H9 (cell line): ENCODE results near the gene CHCHD1. TPM values are rescaled to one million over a fixed set of nuclear protein-coding genes. Genes with fewer than 3 reads are reported as not detected.

Experiments used
- DNase-seq: peaks from one replicate; pipeline ENCODE4 v3.0.0-alpha.2; 2017
- H2AFZ ChIP-seq: one replicate; pipeline ENCODE4 v1.6.1; 2013; ENCODE audit warnings: mild to moderate bottlenecking, low read length, control low read depth, moderate library complexity
- H2AK5ac ChIP-seq: 2 replicates; pipeline ENCODE4 v1.6.1; 2013; ENCODE audit warnings: low read length, control low read depth, mixed read lengths; ENCODE audit not compliant: insufficient read length
- H2BK120ac ChIP-seq: one replicate; pipeline ENCODE4 v1.6.1; 2013; ENCODE audit warnings: low read depth, mild to moderate bottlenecking, low read length, control low read depth, inconsistent platforms; ENCODE audit not compliant: poor library complexity, severe bottlenecking
- H2BK12ac ChIP-seq: 2 replicates; pipeline ENCODE4 v1.6.1; 2013; ENCODE audit warnings: low read length, control low read depth, mixed read lengths, low read depth; ENCODE audit not compliant: insufficient read length
- H2BK15ac ChIP-seq: 2 replicates; pipeline ENCODE4 v1.6.1; 2013; ENCODE audit warnings: low read depth, low read length, control low read depth
- H2BK20ac ChIP-seq: one replicate; pipeline ENCODE4 v1.6.1; 2013; ENCODE audit warnings: low read depth, mild to moderate bottlenecking, low read length, control low read depth, inconsistent platforms; ENCODE audit not compliant: poor library complexity, severe bottlenecking
- H2BK5ac ChIP-seq: 2 replicates; pipeline ENCODE4 v1.6.1; 2013; ENCODE audit warnings: low read length, control low read depth, mixed read lengths; ENCODE audit not compliant: insufficient read length
- H3K14ac ChIP-seq: 2 replicates; pipeline ENCODE4 v1.6.1; 2013; ENCODE audit warnings: low read length, control low read depth; ENCODE audit not compliant: insufficient read depth
- H3K18ac ChIP-seq: 2 replicates; pipeline ENCODE4 v1.6.1; 2013; ENCODE audit warnings: low read depth, mild to moderate bottlenecking, mixed read lengths, low read length, control low read depth; ENCODE audit not compliant: insufficient read length
- H3K23ac ChIP-seq: 2 replicates; pipeline ENCODE4 v1.6.1; 2013; ENCODE audit warnings: low read length, control low read depth, mixed read lengths, low read depth; ENCODE audit not compliant: insufficient read length
- H3K23me2 ChIP-seq: 2 replicates; pipeline ENCODE4 v1.6.1; 2013; ENCODE audit warnings: low read depth, mild to moderate bottlenecking, mixed read lengths, low read length, control low read depth; ENCODE audit not compliant: insufficient read length, poor library complexity, severe bottlenecking
- H3K27ac ChIP-seq: 2 replicates; pipeline ENCODE4 v1.5.1; 2013; ENCODE audit warnings: low read length, control low read depth, mixed read lengths, low read depth; ENCODE audit not compliant: insufficient read length
- H3K27me3 ChIP-seq: 2 replicates; pipeline ENCODE4 v1.6.1; 2013; ENCODE audit warnings: low read length, control low read depth, inconsistent platforms; ENCODE audit not compliant: insufficient read depth
- H3K4ac ChIP-seq: 2 replicates; pipeline ENCODE4 v1.6.1; 2013; ENCODE audit warnings: low read depth, mild to moderate bottlenecking, control low read depth, inconsistent platforms, low read length, moderate library complexity
- H3K4me1 ChIP-seq: 2 replicates; pipeline ENCODE4 v1.6.1; 2013; ENCODE audit warnings: low read length, control low read depth, inconsistent platforms; ENCODE audit not compliant: insufficient read depth
- H3K4me2 ChIP-seq: 2 replicates; pipeline ENCODE4 v1.6.1; 2013; ENCODE audit warnings: low read length, control low read depth, mixed read lengths; ENCODE audit not compliant: insufficient read length, insufficient read depth
- H3K56ac ChIP-seq: 2 replicates; pipeline ENCODE4 v1.6.1; 2013; ENCODE audit warnings: low read depth, mild to moderate bottlenecking, mixed read lengths, low read length, control low read depth; ENCODE audit not compliant: insufficient read length
- H3K79me1 ChIP-seq: 2 replicates; pipeline ENCODE4 v1.6.1; 2013; ENCODE audit warnings: low read depth, mild to moderate bottlenecking, moderate library complexity, low read length, control low read depth, inconsistent platforms; ENCODE audit not compliant: insufficient read depth, poor library complexity, severe bottlenecking
- H3K79me2 ChIP-seq: 2 replicates; pipeline ENCODE4 v1.6.1; 2013; ENCODE audit warnings: low read length, control low read depth, inconsistent platforms; ENCODE audit not compliant: insufficient read depth
- H3K9ac ChIP-seq: 2 replicates; pipeline ENCODE4 v1.6.1; 2013; ENCODE audit warnings: low read length, control low read depth, mixed read lengths; ENCODE audit not compliant: insufficient read length; ENCODE audit errors: extremely low read depth
- H3K9me3 ChIP-seq: one replicate; pipeline ENCODE4 v1.6.1; 2013; ENCODE audit warnings: low read depth, low read length, inconsistent platforms; ENCODE audit not compliant: control insufficient read depth
- H3T11ph ChIP-seq: one replicate; pipeline ENCODE4 v1.6.1; 2013; ENCODE audit warnings: mild to moderate bottlenecking, low read length, control low read depth, inconsistent platforms
- H4K20me1 ChIP-seq: one replicate; pipeline ENCODE4 v1.6.1; 2013; ENCODE audit not compliant: control insufficient read depth, insufficient read length, insufficient read depth
- H4K5ac ChIP-seq: 2 replicates; pipeline ENCODE4 v1.6.1; 2013; ENCODE audit warnings: low read depth, mild to moderate bottlenecking, mixed read lengths, low read length, control low read depth; ENCODE audit not compliant: insufficient read length
- H4K8ac ChIP-seq: replicated peaks from 2 replicates; pipeline ENCODE4 v1.6.1; 2013; ENCODE audit warnings: low read length, control low read depth, mixed read lengths, low read depth; ENCODE audit not compliant: insufficient read length
- H4K91ac ChIP-seq: 2 replicates; pipeline ENCODE4 v1.6.1; 2013; ENCODE audit warnings: low read depth, mild to moderate bottlenecking, moderate library complexity, mixed read lengths, low read length, control low read depth; ENCODE audit not compliant: insufficient read length
- H3K27ac Mint-ChIP-seq, 3 experiments: 2 replicates in 2 of 3; 3 replicates in 1 of 3; pipeline ENCODE4 v1.8.0; 2020 to 2021; ENCODE audit warnings: mixed read lengths in 3 of 3, mild to moderate bottlenecking in 1 of 3, moderate library complexity in 1 of 3
- H3K27me3 Mint-ChIP-seq: 2 replicates; pipeline ENCODE4 v1.8.0; 2021; ENCODE audit warnings: low read depth, mild to moderate bottlenecking, moderate library complexity, mixed read lengths
- H3K36me3 Mint-ChIP-seq, 3 experiments: 2 replicates in 2 of 3; 3 replicates in 1 of 3; pipeline ENCODE4 v1.8.0; 2020 to 2021; ENCODE audit warnings: low read depth in 3 of 3, mixed read lengths in 3 of 3; ENCODE audit not compliant: insufficient read depth in 1 of 3
- H3K4me1 Mint-ChIP-seq, 2 experiments: 2 replicates each; pipeline ENCODE4 v1.8.0; 2020; ENCODE audit warnings: mixed read lengths in 2 of 2
- H3K4me3 Mint-ChIP-seq, 2 experiments: 2 replicates in 1 of 2; 3 replicates in 1 of 2; pipeline ENCODE4 v1.8.0; 2020 to 2021; ENCODE audit warnings: mild to moderate bottlenecking in 2 of 2, mixed read lengths in 2 of 2, moderate library complexity in 1 of 2
- H3K9me3 Mint-ChIP-seq, 2 experiments: 2 replicates in 1 of 2; 3 replicates in 1 of 2; pipeline ENCODE4 v1.8.0; 2020; ENCODE audit warnings: mild to moderate bottlenecking in 2 of 2, mixed read lengths in 2 of 2, moderate library complexity in 1 of 2
- CTCF ChIP-seq: fragments of 200-600 bp; sonication (generic); conservative IDR thresholded peaks from 3 replicates; pipeline ENCODE4 v1.8.0; 2021; ENCODE audit warnings: antibody characterized with exemption, mild to moderate bottlenecking
- WGBS: extraction: QIAGEN DNeasy Blood & Tissue Kit; methylation state at CpG from one replicate; pipeline ENCODE4 v1.1.7; 2013; ENCODE audit warnings: missing lambda C conversion rate, low lambda C conversion rate, mixed read lengths; ENCODE audit not compliant: insufficient read length; ENCODE audit errors: extremely low coverage; 5-methylcytosine and 5-hydroxymethylcytosine counted together
- total RNA-seq: library from RNA; stranded (reverse); gene quantifications from 2 replicates; pipeline ENCODE4 v1.2.1, GENCODE V29; 2021

CHCHD1 gene
- total RNA-seq, 1 experiment from 2014 or later, result 45.9 TPM

- Histone ChIP-seq H4K91ac (no peak overlapping the region), H3K27ac (no peak overlapping the region), H3K4me1 (no peaks in the 10 kb centered on the region), H2BK120ac (no peak overlapping the region), H2AFZ (no peak overlapping the region), H3K4ac (no peak overlapping the region), H3K9me3 (no peaks in the 10 kb centered on the region), H3K4me2 (no peak overlapping the region), H2BK12ac (no peak overlapping the region), H2BK20ac (no peak overlapping the region), H3K79me2 (no peaks in the 10 kb centered on the region), H3K9ac (no peak overlapping the region), H2BK5ac (no peak overlapping the region), H2BK15ac (no peak overlapping the region), H3K56ac (no peak overlapping the region), H2AK5ac (no peak overlapping the region), H3K14ac (no peak overlapping the region), H4K8ac (no peak overlapping the region), H4K5ac (no peak overlapping the region), H3K23me2 (no peaks in the 10 kb centered on the region), H3K27me3 (no peaks in the 10 kb centered on the region), H4K20me1 (no peaks in the 10 kb centered on the region), H3K79me1 (no peaks in the 10 kb centered on the region), H3K23ac (no peak overlapping the region), H3K18ac (no peak overlapping the region), H3T11ph (no peak overlapping the region)
- Mint-ChIP-seq H3K36me3 (peaks cover 16 to 71% (median 48%) of the 10 kb centered on the region in 3 experiments; a peak in 6 of 7 replicates), H3K4me3 (no peak overlapping the region; a peak in 1 of 5 replicates), H3K27ac (peak overlapping the region in 1 of 3 experiments; percentile 59; a peak in 1 of 7 replicates), H3K27me3 (no peaks in the 10 kb centered on the region), H3K9me3 (no peaks in the 10 kb centered on the region), H3K4me1 (no peaks in the 10 kb centered on the region)
- TF ChIP-seq CTCF, result no peak
- WGBS, result no CpG with 5 or more reads among the region's 9 CpGs
- no peak for DNase-seq
Observed at GRCh38 chr10:73799899-73800559, 18.2 kb downstream of the CHCHD1 start.
